Inflammatory macrophage (primary cell): ENCODE results near the gene CA12.

Experiments
- DNase-seq, 2 donors: peaks; one replicate each; pipeline ENCODE4 v3.0.0-alpha.2; 2020 to 2022

The CA12 gene

DNA sequence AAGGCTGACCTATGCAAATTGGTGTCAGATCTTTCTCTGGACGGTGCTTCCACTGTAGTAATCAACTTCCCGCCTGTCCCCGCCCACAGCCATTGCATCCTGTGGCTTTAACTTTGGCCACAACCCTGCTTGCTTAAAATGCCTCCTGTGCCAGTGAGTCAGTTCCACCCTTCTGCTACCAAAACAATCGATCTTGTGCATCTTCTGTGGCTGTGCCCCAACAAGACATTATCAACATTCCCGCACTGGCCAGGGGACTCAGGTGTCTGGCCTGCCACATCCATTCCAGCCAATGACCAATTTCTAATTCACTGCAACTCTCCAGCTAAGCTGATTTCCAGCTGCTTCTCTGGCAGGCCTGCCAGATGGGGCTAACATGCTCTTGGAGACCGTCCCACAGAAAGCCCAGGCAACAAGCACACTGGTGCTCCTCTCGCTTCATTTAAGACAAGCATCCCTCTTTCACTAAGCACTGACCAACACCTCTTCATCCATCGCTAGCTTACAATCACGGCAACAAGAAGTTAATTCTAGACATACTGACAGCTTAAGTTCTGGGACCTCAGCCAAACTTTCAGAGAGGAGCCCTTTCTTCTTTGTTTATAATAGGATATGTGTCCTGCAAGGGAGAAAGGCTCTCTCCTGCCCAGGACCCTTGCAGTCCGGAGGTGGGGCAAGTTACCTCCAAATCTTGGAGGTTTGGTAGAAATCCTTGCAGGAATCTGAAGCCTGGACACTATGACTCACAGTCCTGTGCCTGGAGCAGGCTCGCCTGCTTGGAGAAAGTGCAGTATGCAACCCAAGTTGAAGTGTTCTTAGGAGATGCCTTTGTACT, 6.7 kb downstream of the CA12 start:
- peak; percentile 85 to 92 for DNase-seq

- no peak for DNase-seq
Observed at GRCh38 chr15:63373866-63374548, 7.6 kb downstream of the CA12 start.

GRCh38 chr15:63373330-63373729, 8.3 kb downstream of the CA12 start:
- DNase-seq: no peak

GRCh38 chr15:63372753-63373152, 8.9 kb downstream of the CA12 start:
- no peak for DNase-seq

GRCh38 chr15:63372018-63372705, 9.5 kb downstream of the CA12 start:
- peak; percentile 81 to 91 for DNase-seq

DNA sequence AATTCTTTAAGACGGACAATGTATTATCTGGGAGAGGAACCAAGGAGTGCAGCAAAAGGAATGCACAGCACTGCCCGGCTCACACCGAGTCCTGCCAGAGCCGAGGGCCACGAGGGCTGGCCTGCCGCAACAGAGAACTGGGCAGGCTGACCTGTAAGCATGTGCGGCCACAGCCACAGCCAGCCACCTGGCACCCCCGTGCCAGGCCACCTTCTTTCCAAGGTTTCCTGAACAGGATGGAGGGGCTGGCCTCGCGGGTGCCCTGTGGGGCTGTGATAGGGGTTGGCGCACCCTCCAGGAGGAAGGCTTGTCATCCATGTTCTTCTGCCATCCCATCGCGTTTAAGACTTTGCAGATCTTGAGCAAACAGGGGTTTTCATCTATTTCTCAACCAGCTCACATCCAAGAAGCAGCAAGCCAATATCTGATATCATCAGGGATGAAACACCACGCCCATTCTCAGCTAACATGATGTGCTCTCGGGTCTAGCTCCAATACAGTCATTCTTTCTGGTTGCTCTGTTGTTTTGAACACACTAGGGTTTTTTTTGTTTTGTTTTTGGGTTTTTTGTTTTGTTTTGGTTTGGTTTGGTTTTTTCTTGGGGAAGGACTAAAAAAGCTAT, 10.2 kb downstream of the CA12 start:
- DNase-seq: peak; percentile 18 to 68

DNA sequence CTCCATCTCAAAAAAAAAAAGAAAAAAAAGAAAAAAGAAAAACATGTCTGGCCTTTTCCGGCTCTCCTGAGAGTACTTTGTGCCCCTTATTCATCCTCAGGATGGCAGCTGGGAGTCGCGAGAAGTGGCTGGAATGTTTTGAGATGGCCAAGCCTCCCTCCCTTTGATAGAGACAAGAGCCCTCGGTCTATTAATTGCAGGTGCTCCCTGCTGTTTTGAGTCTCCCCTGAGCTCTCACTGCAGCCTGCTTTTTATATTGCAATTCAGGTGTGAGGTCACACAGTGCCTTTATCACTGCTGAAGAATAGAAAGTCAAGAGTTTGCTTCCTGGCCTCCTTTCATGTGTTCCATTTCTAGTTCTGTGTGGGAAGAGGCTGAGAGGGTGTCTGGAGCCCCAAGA, 10.9 kb downstream of the CA12 start:
- DNase-seq: no peak

GRCh38 chr15:63369781-63370180, 11.9 kb downstream of the CA12 start:
- DNase-seq: peak; percentile 77 to 79

GRCh38 chr15:63369296-63369695, 12.3 kb downstream of the CA12 start:
- DNase-seq: no peak

GRCh38 chr15:63368503-63368902, 13.1 kb downstream of the CA12 start:
- DNase-seq: no peak

DNA sequence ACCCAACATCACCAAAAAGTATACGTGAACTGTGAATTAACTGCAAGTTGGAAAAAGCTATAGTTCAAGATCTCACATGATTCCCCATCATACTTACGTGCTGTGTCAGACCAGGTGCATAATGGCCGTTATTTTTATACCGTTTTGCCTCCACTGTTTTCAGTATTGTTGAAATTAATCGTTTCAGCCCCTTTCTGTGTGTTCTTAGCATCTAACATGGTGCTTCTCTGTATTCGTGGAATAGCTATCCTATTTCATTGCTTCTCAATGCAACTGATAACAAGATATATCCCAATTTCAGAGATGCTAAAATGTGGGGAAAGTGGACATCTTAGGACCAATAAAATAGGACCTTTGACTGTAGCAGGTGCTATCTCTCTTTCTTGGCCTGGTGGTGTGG, 13.7 kb downstream of the CA12 start:
- no peak for DNase-seq

- no peak for DNase-seq
Observed at GRCh38 chr15:63367390-63367789, 14.3 kb downstream of the CA12 start.

- no peak for DNase-seq
Observed at GRCh38 chr15:63366451-63366850, 15.2 kb downstream of the CA12 start.

DNA sequence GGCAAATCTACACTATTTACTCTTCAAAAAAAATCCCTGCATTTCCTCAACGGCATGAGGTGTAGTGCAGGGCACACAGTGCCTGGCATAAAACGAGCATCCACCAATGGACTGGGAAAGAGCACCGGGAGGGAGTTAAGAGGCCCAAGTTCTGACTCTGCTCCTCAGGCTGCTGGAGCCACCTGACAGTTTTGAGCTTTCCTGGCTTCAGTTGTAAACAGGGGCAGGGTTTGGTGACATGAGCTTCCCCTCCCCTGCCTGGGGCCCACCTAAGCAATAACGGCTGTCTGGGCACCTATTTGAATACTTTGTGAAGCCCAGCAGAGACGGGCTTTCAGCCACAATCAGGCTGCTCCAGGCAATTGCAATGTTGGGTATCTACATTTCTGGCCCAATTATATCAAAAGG, 16.4 kb downstream of the CA12 start:
- no peak for DNase-seq

GRCh38 chr15:63364399-63365272, 17.0 kb downstream of the CA12 start:
- DNase-seq: peak in 1 of 2 donors; percentile 24

GRCh38 chr15:63363292-63363691, 18.4 kb downstream of the CA12 start:
- no peak for DNase-seq

GRCh38 chr15:63362885-63363284, 18.8 kb downstream of the CA12 start:
- no peak for DNase-seq

GRCh38 chr15:63362196-63362595, 19.4 kb downstream of the CA12 start:
- DNase-seq: no peak

DNA sequence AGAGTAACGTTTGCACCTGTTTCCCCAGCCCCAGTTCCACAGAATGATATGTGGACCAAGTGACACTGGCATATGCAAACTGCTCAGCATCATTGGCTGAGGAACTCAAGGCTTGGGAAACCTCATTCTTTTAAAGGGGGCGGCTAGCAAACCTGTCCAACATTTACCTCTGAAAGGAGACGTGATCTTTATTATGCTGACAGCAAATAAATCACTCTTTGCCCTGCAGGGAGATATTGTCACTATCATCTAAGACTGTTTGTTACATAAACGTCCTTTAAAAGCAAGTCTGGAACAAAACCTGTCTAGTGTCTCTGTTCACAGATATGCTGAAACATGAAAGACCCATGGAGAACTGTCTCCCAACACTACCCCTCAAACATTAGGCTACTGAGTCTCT, 21.5 kb downstream of the CA12 start:
- DNase-seq: no peak

DNA sequence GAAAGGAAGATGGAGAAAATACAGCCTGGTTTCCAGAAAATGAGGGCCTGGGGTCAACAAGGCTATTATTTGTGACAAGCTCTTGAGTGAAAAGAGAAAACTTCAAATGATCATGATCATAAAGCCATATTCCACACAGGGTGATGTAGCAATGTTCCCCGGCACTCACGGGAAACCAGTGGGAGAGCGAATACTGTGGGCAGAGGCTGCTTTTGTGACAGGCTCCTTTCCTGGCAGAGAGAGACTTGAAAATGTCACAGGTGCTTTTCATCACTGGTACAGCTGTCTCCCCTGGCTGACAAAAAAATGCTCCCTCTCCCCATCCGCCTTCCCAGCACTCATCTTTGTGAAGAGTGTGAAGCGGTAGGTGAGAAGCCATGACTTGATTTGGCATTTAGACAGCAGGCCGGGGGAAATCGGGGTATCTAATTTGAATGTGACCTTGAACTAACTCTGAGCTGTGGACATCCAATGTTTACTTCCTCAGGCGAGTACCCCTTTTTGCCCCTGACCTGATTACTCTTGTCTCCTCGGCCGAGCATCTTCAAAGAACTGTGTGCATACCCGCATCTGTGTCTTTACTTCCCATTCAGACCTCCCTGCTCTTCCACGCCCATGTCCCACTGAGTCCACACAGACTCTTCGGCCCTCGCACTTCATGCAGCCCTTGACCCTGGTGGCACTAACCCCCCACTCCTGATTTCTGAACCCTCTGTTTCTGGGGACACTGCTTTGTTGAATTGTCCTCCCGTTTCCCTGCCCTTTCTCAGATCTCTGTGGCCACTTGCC, 23.2 kb downstream of the CA12 start:
- DNase-seq: no peak

GRCh38 chr15:63357731-63358130, 23.9 kb downstream of the CA12 start:
- no peak for DNase-seq
